CD14-positive monocyte (primary cell): ENCODE data around the gene SBK1. TPM values are rescaled to one million over a fixed set of nuclear protein-coding genes. Genes with fewer than 3 reads are reported as not detected.

Source experiments
- DNase-seq, 3 donors: peaks; one replicate each; pipeline ENCODE4 v3.0.0-alpha.2; 2011 to 2022
- H2AFZ ChIP-seq: 2 replicates; pipeline ENCODE4 v1.6.0; 2012; ENCODE audit warnings: mild to moderate bottlenecking, low read depth, low read length, inconsistent platforms; ENCODE audit not compliant: insufficient read depth, poor library complexity, severe bottlenecking
- H3K27ac ChIP-seq, 2 donors: 1 replicate in 1 of 2; 2 replicates in 1 of 2; pipeline ENCODE4 v1.5.1; 2012 to 2013; ENCODE audit warnings: low read length in 2 of 2, control low read depth in 1 of 2, inconsistent platforms in 1 of 2, low read depth in 1 of 2, mild to moderate bottlenecking in 1 of 2
- H3K27me3 ChIP-seq, 2 donors: one replicate each; pipeline versions ENCODE4 v1.6.0 to v1.6.1; 2011 to 2013; ENCODE audit warnings: low read length in 2 of 2; ENCODE audit not compliant: control insufficient read depth in 2 of 2, insufficient read depth in 2 of 2
- H3K36me3 ChIP-seq, 2 donors: replicated peaks in 1 of 2; 1 replicate in 1 of 2; 2 replicates in 1 of 2; pipeline versions ENCODE4 v1.5.1 to v1.6.1; 2012 to 2013; ENCODE audit warnings: low read length in 2 of 2, control low read depth in 1 of 2, inconsistent platforms in 1 of 2, mild to moderate bottlenecking in 1 of 2; ENCODE audit not compliant: insufficient read depth in 2 of 2, control insufficient read depth in 1 of 2
- H3K4me1 ChIP-seq, 2 donors: 1 replicate in 1 of 2; 2 replicates in 1 of 2; pipeline versions ENCODE4 v1.5.1 to v1.6.1; 2012 to 2013; ENCODE audit warnings: low read length in 2 of 2, control low read depth in 1 of 2, inconsistent platforms in 1 of 2, mild to moderate bottlenecking in 1 of 2, moderate library complexity in 1 of 2; ENCODE audit not compliant: insufficient read depth in 2 of 2, control insufficient read depth in 1 of 2
- H3K4me2 ChIP-seq: replicated peaks from 2 replicates; pipeline ENCODE3; 2012; ENCODE audit warnings: low read length, moderate library complexity, mild to moderate bottlenecking; ENCODE audit not compliant: poor library complexity, severe bottlenecking; ENCODE audit errors: extremely low read depth
- H3K4me3 ChIP-seq, 3 experiments: fragments of 200-600 bp in 1 of 3; sonication (generic) in 1 of 3; replicated peaks in 1 of 3; 1 replicate in 2 of 3; 2 replicates in 1 of 3; pipeline ENCODE4 v1.5.1; 2011 to 2013; ENCODE audit warnings: low read length in 3 of 3, mild to moderate bottlenecking in 3 of 3, control low read depth in 2 of 3, low read depth in 2 of 3, inconsistent platforms in 1 of 3, moderate library complexity in 1 of 3
- H3K79me2 ChIP-seq: 2 replicates; pipeline ENCODE4 v1.6.0; 2012; ENCODE audit warnings: mild to moderate bottlenecking, control low read depth, inconsistent platforms, low read length, moderate library complexity; ENCODE audit not compliant: insufficient read depth
- H3K9ac ChIP-seq: 2 replicates; pipeline ENCODE4 v1.6.0; 2017; ENCODE audit warnings: low read length, mild to moderate bottlenecking; ENCODE audit not compliant: insufficient read depth, poor library complexity, severe bottlenecking
- H3K9me3 ChIP-seq, 2 donors: replicated peaks in 1 of 2; 1 replicate in 1 of 2; 2 replicates in 1 of 2; pipeline versions ENCODE4 v1.5.1 to v1.6.1; 2012 to 2013; ENCODE audit warnings: low read length in 2 of 2, control low read depth in 1 of 2; ENCODE audit not compliant: control insufficient read depth in 1 of 2, insufficient read depth in 1 of 2
- H4K20me1 ChIP-seq: 2 replicates; pipeline ENCODE4 v1.6.0; 2012; ENCODE audit warnings: mild to moderate bottlenecking, low read length, control low read depth, moderate library complexity; ENCODE audit not compliant: insufficient read depth
- H3K27ac Mint-ChIP-seq, 7 donors: one replicate each; pipeline ENCODE4 v1.8.0; 2020; ENCODE audit warnings: mild to moderate bottlenecking in 7 of 7, mixed read lengths in 7 of 7, moderate library complexity in 6 of 7, inconsistent platforms in 2 of 7
- H3K27me3 Mint-ChIP-seq, 3 donors: one replicate each; pipeline ENCODE4 v1.8.0; 2021 to 2022; ENCODE audit warnings: low read depth in 3 of 3, mild to moderate bottlenecking in 3 of 3, mixed read lengths in 3 of 3, moderate library complexity in 3 of 3, inconsistent platforms in 1 of 3
- H3K36me3 Mint-ChIP-seq, 2 donors: one replicate each; pipeline ENCODE4 v1.8.0; 2020; ENCODE audit warnings: mixed read lengths in 2 of 2, inconsistent platforms in 1 of 2, mild to moderate bottlenecking in 1 of 2
- H3K4me1 Mint-ChIP-seq: one replicate; pipeline ENCODE4 v1.8.0; 2020; ENCODE audit warnings: mild to moderate bottlenecking, mixed read lengths
- H3K4me3 Mint-ChIP-seq, 2 donors: one replicate each; pipeline ENCODE4 v1.8.0; 2020; ENCODE audit warnings: mild to moderate bottlenecking in 2 of 2, mixed read lengths in 2 of 2, moderate library complexity in 1 of 2
- H3K9me3 Mint-ChIP-seq, 7 donors: one replicate each; pipeline ENCODE4 v1.8.0; 2020 to 2022; ENCODE audit warnings: mixed read lengths in 7 of 7, mild to moderate bottlenecking in 6 of 7, moderate library complexity in 6 of 7, inconsistent platforms in 2 of 7
- WGBS: methylation state at CpG from one replicate; pipeline ENCODE4 v1.1.5; 2013; ENCODE audit warnings: missing lambda C conversion rate; ENCODE audit not compliant: insufficient coverage; 5-methylcytosine and 5-hydroxymethylcytosine counted together
- intact Hi-C, 2 donors: fragments of 100-400 bp; cut with micrococcal nuclease; formaldehyde crosslinking; loops; one replicate each; pipeline versions ENCODE4 v1.15.0 to v1.15.1; 2023
- polyA plus RNA-seq, 3 donors: library from polyadenylated mRNA; depleted of rRNA in 1 of 3; unstranded in 2 of 3; stranded (reverse) in 1 of 3; fragments of 300-500 nt in 2 of 3; fragments of >200 nt in 1 of 3; fragmentation: Illumina TruSeq in 2 of 3; gene quantifications; 1 replicate in 2 of 3; 2 replicates in 1 of 3; pipeline ENCODE4 v1.2.3, GENCODE V29; 2012 to 2021
- TF ChIP-seq, protein P1 (sequence below): fragments of 200-600 bp; IDR thresholded peaks from one replicate; pipeline ENCODE4 v1.8.0; 2022; ENCODE audit warnings: antibody characterized with exemption, mild to moderate bottlenecking

Gene SBK1
- polyA plus RNA-seq, 3 donors = 0.04 TPM; not detected in 2

DNA sequence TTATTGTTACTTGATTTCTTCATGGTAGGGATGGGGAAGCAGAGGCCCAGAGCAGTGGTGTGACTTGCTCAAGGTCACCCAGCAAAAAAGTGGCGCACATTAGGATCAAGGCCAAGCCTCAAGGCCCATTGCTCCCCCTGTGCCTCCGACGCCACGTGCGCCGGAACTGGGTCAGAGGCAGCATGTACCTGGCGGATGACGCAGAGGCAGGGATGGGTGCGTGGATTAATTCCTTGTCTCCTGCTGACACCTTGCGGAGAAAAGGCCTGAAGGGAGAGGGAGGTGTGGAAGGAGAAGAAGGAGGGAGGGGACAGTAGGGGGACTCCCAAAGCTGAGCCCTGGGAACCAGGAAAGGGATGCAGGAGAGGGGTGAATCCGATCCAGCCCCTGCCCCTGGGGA lies 18.5 kb downstream of the SBK1 start:
- TF ChIP-seq, protein P1, sequence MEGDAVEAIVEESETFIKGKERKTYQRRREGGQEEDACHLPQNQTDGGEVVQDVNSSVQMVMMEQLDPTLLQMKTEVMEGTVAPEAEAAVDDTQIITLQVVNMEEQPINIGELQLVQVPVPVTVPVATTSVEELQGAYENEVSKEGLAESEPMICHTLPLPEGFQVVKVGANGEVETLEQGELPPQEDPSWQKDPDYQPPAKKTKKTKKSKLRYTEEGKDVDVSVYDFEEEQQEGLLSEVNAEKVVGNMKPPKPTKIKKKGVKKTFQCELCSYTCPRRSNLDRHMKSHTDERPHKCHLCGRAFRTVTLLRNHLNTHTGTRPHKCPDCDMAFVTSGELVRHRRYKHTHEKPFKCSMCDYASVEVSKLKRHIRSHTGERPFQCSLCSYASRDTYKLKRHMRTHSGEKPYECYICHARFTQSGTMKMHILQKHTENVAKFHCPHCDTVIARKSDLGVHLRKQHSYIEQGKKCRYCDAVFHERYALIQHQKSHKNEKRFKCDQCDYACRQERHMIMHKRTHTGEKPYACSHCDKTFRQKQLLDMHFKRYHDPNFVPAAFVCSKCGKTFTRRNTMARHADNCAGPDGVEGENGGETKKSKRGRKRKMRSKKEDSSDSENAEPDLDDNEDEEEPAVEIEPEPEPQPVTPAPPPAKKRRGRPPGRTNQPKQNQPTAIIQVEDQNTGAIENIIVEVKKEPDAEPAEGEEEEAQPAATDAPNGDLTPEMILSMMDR = no peak
- intact Hi-C loops = no loop called here

DNA sequence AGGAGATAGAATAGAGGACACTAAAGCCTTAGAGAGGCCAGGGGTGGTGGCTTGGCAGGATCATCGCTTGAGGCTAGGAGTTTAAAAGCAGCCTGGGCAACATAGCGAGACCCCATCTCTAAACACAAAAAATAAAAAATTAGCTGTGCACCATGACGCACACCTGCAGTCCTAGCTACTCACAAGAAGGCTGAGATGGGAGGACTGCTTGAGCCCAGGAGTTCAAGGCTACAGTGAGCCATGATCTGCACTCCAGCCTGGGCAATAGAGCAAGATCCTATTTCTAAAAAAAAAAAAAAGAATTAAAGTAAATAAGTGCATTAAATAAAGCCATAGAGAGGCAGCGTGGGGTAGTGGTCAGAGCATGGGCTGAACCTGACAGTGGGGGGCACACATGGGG lies 19.1 kb downstream of the SBK1 start:
- no peaks in the 10 kb centered on the region for H3K4me1 ChIP-seq
- TF ChIP-seq, protein P1 = no peak
- H3K4me3 ChIP-seq = no peak overlapping the region
- no peak overlapping the region for H3K9ac ChIP-seq
- H3K27ac Mint-ChIP-seq = no peak overlapping the region
- no peaks in the 10 kb centered on the region for H3K27me3 ChIP-seq
- no peaks in the 10 kb centered on the region for H3K9me3 ChIP-seq
- no peaks in the 10 kb centered on the region for H3K36me3 Mint-ChIP-seq
- H3K9me3 Mint-ChIP-seq = peaks cover 0 to 7% (median 0%) of the 10 kb centered on the region in 7 donors
- DNase-seq = no peak
- no peak overlapping the region for H3K4me3 Mint-ChIP-seq
- H4K20me1 ChIP-seq = no peaks in the 10 kb centered on the region
- H3K79me2 ChIP-seq = no peaks in the 10 kb centered on the region
- no peak overlapping the region for H2AFZ ChIP-seq
- H3K4me2 ChIP-seq = no peak overlapping the region
- WGBS = 100% methylated on average over 1 of the region's 4 CpGs
- intact Hi-C loops = no loop called here
- H3K27ac ChIP-seq = no peak overlapping the region
- peaks cover 0 to 7% (median 0%) of the 10 kb centered on the region in 3 donors for H3K27me3 Mint-ChIP-seq
- H3K4me1 Mint-ChIP-seq = peaks cover 6% of the 10 kb centered on the region
- no peaks in the 10 kb centered on the region for H3K36me3 ChIP-seq

More for the DNA sequence above, 18.5 kb downstream of the SBK1 start:
- peaks cover 0 to 6% (median 0%) of the 10 kb centered on the region in 3 donors for H3K27me3 Mint-ChIP-seq
- Histone ChIP-seq H3K4me3 (no peak overlapping the region), H2AFZ (no peak overlapping the region), H3K9me3 (no peaks in the 10 kb centered on the region), H3K27ac (no peak overlapping the region), H3K79me2 (no peaks in the 10 kb centered on the region), H4K20me1 (no peaks in the 10 kb centered on the region), H3K4me1 (no peaks in the 10 kb centered on the region), H3K27me3 (no peaks in the 10 kb centered on the region), H3K36me3 (no peaks in the 10 kb centered on the region), H3K9ac (no peak overlapping the region), H3K4me2 (no peak overlapping the region)
- no peak overlapping the region for H3K4me3 Mint-ChIP-seq
- peak overlapping the region in 2 of 7 donors; percentile 11 to 44 for H3K27ac Mint-ChIP-seq
- DNase-seq = no peak
- 98% methylated on average over 11 of the region's 11 CpGs for WGBS
- H3K9me3 Mint-ChIP-seq = peaks cover 0 to 7% (median 0%) of the 10 kb centered on the region in 7 donors
- peaks cover 6% of the 10 kb centered on the region for H3K4me1 Mint-ChIP-seq
- no peaks in the 10 kb centered on the region for H3K36me3 Mint-ChIP-seq
